K562 (cell line): ENCODE measurements around the gene TPD52L1.

Experiments
- CREB1 ChIP-seq, 2 experiments: sonication (generic) in 1 of 2; formaldehyde crosslinking in 1 of 2; IDR thresholded peaks; 2 replicates each; pipeline versions ENCODE4 v1.6.1 to v1.8.0; 2012 to 2022; ENCODE audit warnings: inconsistent platforms in 1 of 2, mild to moderate bottlenecking in 1 of 2, missing genetic modification reagents in 1 of 2, moderate library complexity in 1 of 2
- CTCF ChIP-seq, 3 experiments: IDR thresholded peaks in 2 of 3; conservative IDR thresholded peaks in 1 of 3; 2 replicates each; pipeline ENCODE4 v1.5.1; 2011 to 2012; ENCODE audit warnings: low read length in 3 of 3, mild to moderate bottlenecking in 3 of 3, control low read depth in 2 of 3, improper control_type of control experiment in 1 of 3, inconsistent platforms in 1 of 3, low read depth in 1 of 3, mixed read lengths in 1 of 3, moderate library complexity in 1 of 3; ENCODE audit not compliant: insufficient read depth in 2 of 3
- CUX1 ChIP-seq: fragments of 200-800 bp; sonication (Bioruptor generic); IDR thresholded peaks from 2 replicates; pipeline ENCODE4 v1.6.1; 2016; ENCODE audit warnings: missing genetic modification characterization, missing compliant biosample characterization
- ETS2 ChIP-seq: IDR thresholded peaks from 2 replicates; pipeline ENCODE4 v1.6.1; 2016; ENCODE audit warnings: borderline replicate concordance, missing genetic modification characterization, mild to moderate bottlenecking, moderate library complexity, missing compliant biosample characterization; ENCODE audit not compliant: poor library complexity, severe bottlenecking
- FOSL1 ChIP-seq: fragments of 200-800 bp; sonication (Bioruptor generic); conservative IDR thresholded peaks from 2 replicates; pipeline ENCODE4 v1.6.1; 2016; ENCODE audit warnings: missing genetic modification characterization, missing compliant biosample characterization
- SMARCC2 ChIP-seq: fragments of 450-650 bp; IDR thresholded peaks from 2 replicates; pipeline ENCODE4 v1.6.1; 2017; ENCODE audit warnings: antibody characterized with exemption, moderate library complexity, mild to moderate bottlenecking, low read depth
- ZNF140 ChIP-seq: fragments of 250-450 bp; sonication (Bioruptor Pico); IDR thresholded peaks from 2 replicates; pipeline ENCODE4 v1.8.0; 2021; ENCODE audit warnings: moderate library complexity, mild to moderate bottlenecking, inconsistent platforms

- TF ChIP-seq ETS2, result no peak
- no peak for TF ChIP-seq FOSL1 (tag)
- TF ChIP-seq CTCF (IDR thresholded peaks at IDR 0.05 in 2 of 3, conservative IDR thresholded peaks at IDR 0.05 in 1 of 3; ENCODE audit: insufficient read depth in 2 of 3, low read depth in 1 of 3, low read length in 3 of 3), result no peak
- no peak for TF ChIP-seq CREB1 (IDR thresholded peaks at IDR 0.05)
- no peak for TF ChIP-seq CREB1 (CRISPR knock-in tag; IDR thresholded peaks at IDR 0.05)
- no peak for TF ChIP-seq ZNF140 (CRISPR knock-in tag)
- TF ChIP-seq CUX1 (CRISPR knock-in tag), result no peak
- TF ChIP-seq SMARCC2, result no peak
Measured at GRCh38 chr6:125173341-125174095, 19.9 kb downstream of the TPD52L1 start.
